KOPT-K1 (cell line): ENCODE measurements around the gene IBTK.
"Not testable (repeated sequence)": the region's sequence is repeated elsewhere in the genome, so short reads cannot be mapped to it uniquely, and the experiment has no call there.

Source experiments
- H3K27ac ChIP-seq: fragments of 200-600 bp; sonication (generic); 2 replicates; pipeline ENCODE4 v1.5.1; 2016; ENCODE audit warnings: antibody characterized with exemption, mild to moderate bottlenecking, low read depth, low read length; ENCODE audit not compliant: poor library complexity, severe bottlenecking
- H3K36me3 ChIP-seq: fragments of 200-600 bp; sonication (generic); 2 replicates; pipeline ENCODE4 v1.5.1; 2017; ENCODE audit warnings: antibody characterized with exemption, mild to moderate bottlenecking, low read length, moderate library complexity; ENCODE audit not compliant: insufficient read depth
- H3K9me3 ChIP-seq: fragments of 200-600 bp; sonication (generic); 2 replicates; pipeline ENCODE4 v1.5.1; 2017; ENCODE audit warnings: antibody characterized with exemption, low read length, mild to moderate bottlenecking; ENCODE audit not compliant: insufficient read depth, poor library complexity, severe bottlenecking

The IBTK gene

GRCh38 chr6:82247505-82248272 lies at the start of gene IBTK:
IBTK (minus strand) TSS chr6:82247744; CDS start chr6:82240486, 7,258 bp downstream.
- Histone ChIP-seq H3K36me3 (peaks cover 17% of the 10 kb centered on the region), H3K9me3 (no peaks in the 10 kb centered on the region), H3K27ac (peak within 1 kb of the TSS; percentile 70)

- Histone ChIP-seq H3K9me3 (no peaks in the 10 kb centered on the region), H3K36me3 (no peaks in the 10 kb centered on the region), H3K27ac (no peak overlapping the region)
Measured at GRCh38 chr6:82283771-82284410, 36.3 kb upstream of the IBTK start.

- not testable (repeated sequence) for H3K36me3 ChIP-seq, H3K27ac ChIP-seq, H3K9me3 ChIP-seq
Measured at GRCh38 chr6:82281550-82281949, 34.0 kb upstream of the IBTK start.

GRCh38 chr6:82277686-82278085 lies 30.1 kb upstream of the IBTK start:
- no peaks in the 10 kb centered on the region for H3K9me3 ChIP-seq
- H3K36me3 ChIP-seq = no peaks in the 10 kb centered on the region
- no peak overlapping the region for H3K27ac ChIP-seq

GRCh38 chr6:82275686-82276085 lies 28.1 kb upstream of the IBTK start:
- Histone ChIP-seq H3K9me3 (no peaks in the 10 kb centered on the region), H3K36me3 (no peaks in the 10 kb centered on the region), H3K27ac (no peak overlapping the region)

GRCh38 chr6:82273295-82273694 lies 25.8 kb upstream of the IBTK start:
- no peak overlapping the region for H3K27ac ChIP-seq
- H3K36me3 ChIP-seq = no peaks in the 10 kb centered on the region
- H3K9me3 ChIP-seq = no peaks in the 10 kb centered on the region

GRCh38 chr6:82270881-82271635 lies 23.5 kb upstream of the IBTK start:
- Histone ChIP-seq H3K9me3 (no peaks in the 10 kb centered on the region), H3K36me3 (no peaks in the 10 kb centered on the region), H3K27ac (no peak overlapping the region)

GRCh38 chr6:82268301-82268846 lies 20.8 kb upstream of the IBTK start:
- H3K27ac ChIP-seq = no peak overlapping the region
- no peaks in the 10 kb centered on the region for H3K9me3 ChIP-seq
- H3K36me3 ChIP-seq = no peaks in the 10 kb centered on the region

GRCh38 chr6:82264824-82265223 lies 17.3 kb upstream of the IBTK start:
- H3K9me3 ChIP-seq = no peaks in the 10 kb centered on the region
- no peaks in the 10 kb centered on the region for H3K36me3 ChIP-seq
- H3K27ac ChIP-seq = no peak overlapping the region

- Histone ChIP-seq H3K9me3 (no peaks in the 10 kb centered on the region), H3K27ac (no peak overlapping the region), H3K36me3 (no peaks in the 10 kb centered on the region)
Measured at GRCh38 chr6:82264321-82264720, 16.8 kb upstream of the IBTK start.

GRCh38 chr6:82263916-82264315 lies 16.4 kb upstream of the IBTK start:
- no peaks in the 10 kb centered on the region for H3K9me3 ChIP-seq
- H3K36me3 ChIP-seq = no peaks in the 10 kb centered on the region
- H3K27ac ChIP-seq = no peak overlapping the region

- Histone ChIP-seq H3K36me3 (no peaks in the 10 kb centered on the region), H3K27ac (no peak overlapping the region), H3K9me3 (no peaks in the 10 kb centered on the region)
Measured at GRCh38 chr6:82260997-82261732, 13.6 kb upstream of the IBTK start.

- Histone ChIP-seq H3K27ac (no peak overlapping the region), H3K36me3 (no peaks in the 10 kb centered on the region), H3K9me3 (no peaks in the 10 kb centered on the region)
Measured at GRCh38 chr6:82259389-82259788, 11.8 kb upstream of the IBTK start.

GRCh38 chr6:82257088-82257774 lies 9.7 kb upstream of the IBTK start:
- no peaks in the 10 kb centered on the region for H3K36me3 ChIP-seq
- no peaks in the 10 kb centered on the region for H3K9me3 ChIP-seq
- no peak overlapping the region for H3K27ac ChIP-seq
